IMR-90 (cell line): ENCODE results near the gene CDC7. TPM values are rescaled to one million over a fixed set of nuclear protein-coding genes. Genes with fewer than 3 reads are reported as not detected.

Experiments
- polyA plus RNA-seq, 3 experiments: library from polyadenylated mRNA; depleted of rRNA; stranded (reverse); fragments of >200 nt; gene quantifications; 2 replicates each; pipeline ENCODE4 v1.2.3, GENCODE V29; 2012; ENCODE audit warnings: low replicate concordance in 1 of 3
- total RNA-seq: library from RNA; depleted of rRNA; stranded (reverse); fragments of >200 nt; gene quantifications from 2 replicates; pipeline ENCODE4 v1.2.3, GENCODE V29; 2012; rRNA removed

The CDC7 gene
- total and polyA plus RNA-seq, 2 of the 4 experiments (the other 2 are of a cell fraction): 4.3 to 4.7 TPM

Other genes with a start within 250 kb of the CDC7 start
- 0.18 and 0.83 TPM in 2 replicates for gene HFM1, start 96.0 kb upstream of the CDC7 start, total RNA-seq
- gene HFM1, start 96.0 kb upstream of the CDC7 start, polyA plus RNA-seq (2012; rRNA removed): 0.13 and 0.15 TPM in 2 replicates